SHP77 treated with DMSO at 0.1 percent for 48 hours (cell line): ENCODE data around the gene CFAP57.
"Not testable (repeated sequence)": the region's sequence is repeated elsewhere in the genome, so short reads cannot be mapped to it uniquely, and the experiment has no call there.

ENCODE experiments used
- DNase-seq: peaks from one replicate; lab custom pipeline; 2025; lab: John Stamatoyannopoulos, UW

Gene CFAP57

GRCh38 chr1:43174873-43175272 is 2.7 kb downstream of the CFAP57 start:
- no peak for DNase-seq

GRCh38 chr1:43177691-43178090 is 5.6 kb downstream of the CFAP57 start:
- DNase-seq, result no peak

DNA sequence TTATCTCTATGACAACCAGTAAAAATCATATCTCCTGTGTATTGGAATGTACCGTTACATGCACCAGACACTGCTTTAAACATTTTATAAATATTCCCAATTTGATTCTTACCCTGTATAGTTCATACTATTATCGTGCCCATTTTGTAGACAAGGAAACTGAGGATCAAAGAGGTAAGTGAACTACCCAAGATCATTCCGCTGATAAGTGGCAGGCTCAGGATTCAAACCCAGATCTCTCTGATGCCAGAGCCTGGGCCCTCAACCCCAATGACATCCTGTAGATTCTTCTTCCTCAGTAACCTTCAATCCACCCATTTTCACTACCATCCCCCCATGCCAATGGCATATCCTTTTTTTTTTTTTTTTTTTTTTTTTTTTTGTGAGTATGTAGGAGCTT is 12.3 kb downstream of the CFAP57 start:
- no peak for DNase-seq

DNA sequence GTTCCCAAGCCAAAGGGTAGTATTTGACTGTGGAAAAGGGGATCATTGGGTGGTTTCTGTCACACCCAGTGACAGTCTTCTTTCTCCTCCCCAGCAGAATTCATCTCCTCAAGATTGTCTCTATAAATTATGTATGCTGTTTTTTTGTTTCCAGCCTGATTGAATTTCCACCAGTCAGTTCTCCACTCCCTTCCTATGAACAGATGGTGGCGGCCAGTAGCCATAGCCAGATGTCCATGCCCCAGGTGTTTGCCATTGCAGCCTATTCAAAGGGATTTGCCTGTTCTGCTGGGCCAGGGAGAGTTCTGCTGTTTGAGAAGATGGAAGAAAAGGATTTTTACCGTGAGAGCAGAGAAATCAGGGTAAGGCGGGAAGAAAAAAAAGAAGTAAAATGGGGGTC is 12.9 kb downstream of the CFAP57 start:
- no peak for DNase-seq

DNA sequence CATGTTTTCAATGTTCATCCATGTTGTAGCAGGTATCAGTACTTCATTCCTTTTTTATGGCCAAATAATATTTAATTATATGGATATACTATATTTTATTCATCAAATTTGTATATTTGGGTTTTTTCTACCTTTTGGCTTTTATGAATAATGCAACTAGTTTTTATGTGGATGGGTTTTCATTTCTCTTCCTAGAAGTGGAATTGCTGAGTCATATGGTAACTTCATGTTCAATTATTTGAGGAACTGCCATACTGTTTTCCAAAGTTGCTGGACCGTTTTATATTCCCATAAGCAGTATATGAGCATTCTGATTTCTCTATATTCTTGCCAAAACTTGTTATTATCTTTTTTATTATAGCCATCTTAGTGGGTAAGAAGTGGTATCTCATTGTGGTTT is 16.0 kb downstream of the CFAP57 start:
- DNase-seq, result no peak

DNA sequence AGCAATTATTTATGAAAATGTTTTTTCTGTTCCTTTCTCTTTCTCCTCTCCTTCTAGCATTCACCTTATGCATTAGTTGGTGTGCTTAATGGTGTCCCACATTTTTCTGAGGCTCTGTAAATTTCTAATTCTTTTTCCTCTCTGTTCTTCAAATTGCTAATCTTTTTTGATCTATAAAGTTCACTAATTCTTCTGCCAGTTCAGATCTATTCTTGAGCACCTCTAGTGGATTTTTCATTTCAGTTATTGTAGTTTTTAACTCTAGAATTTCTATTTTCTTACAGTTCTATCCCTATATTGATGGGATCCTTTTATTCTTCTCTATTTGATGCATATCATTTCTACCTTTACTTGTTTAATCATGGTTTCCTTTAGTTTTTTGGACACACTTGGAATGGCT is 22.4 kb downstream of the CFAP57 start:
- DNase-seq, result no peak

DNA sequence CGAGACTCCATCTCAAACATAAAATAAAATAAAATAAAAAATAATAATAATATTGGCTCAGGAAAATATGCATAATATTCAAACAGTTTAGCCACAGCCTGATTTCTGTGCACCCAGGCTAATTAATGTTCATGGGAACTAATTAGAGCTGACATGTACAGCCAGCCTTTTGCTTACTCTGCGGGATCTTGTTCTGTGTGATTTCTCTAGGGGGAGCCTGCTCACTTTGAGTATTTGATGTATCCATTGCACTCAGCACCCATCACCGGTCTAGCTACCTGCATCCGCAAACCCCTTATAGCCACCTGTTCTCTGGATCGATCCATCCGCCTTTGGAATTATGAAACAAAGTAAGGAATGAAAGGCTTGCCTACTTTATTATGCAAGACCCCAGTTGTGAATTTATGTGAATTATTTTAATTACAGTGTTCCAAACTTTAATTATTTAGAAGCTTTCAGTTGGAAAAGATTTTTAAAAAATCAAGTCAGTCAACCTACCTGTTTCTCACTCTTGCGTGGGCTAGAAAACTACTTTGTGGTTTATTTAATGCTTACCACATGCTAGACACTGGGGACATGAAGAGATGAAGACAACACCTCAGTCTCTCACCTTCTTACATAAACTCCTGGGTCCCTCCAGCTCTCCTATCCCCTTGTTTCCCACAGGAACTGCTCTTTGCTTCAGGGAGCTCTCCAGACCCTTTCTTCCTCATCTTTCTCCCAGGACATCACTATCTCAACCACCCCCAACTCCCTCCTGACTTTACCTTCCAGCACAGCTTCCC is 25.4 kb downstream of the CFAP57 start:
- no peak for DNase-seq

- no peak for DNase-seq
These were observed 27.1 kb downstream of the CFAP57 start for GRCh38 chr1:43199093-43199726.

GRCh38 chr1:43203859-43204258 is 31.7 kb downstream of the CFAP57 start:
- no peak for DNase-seq

DNA sequence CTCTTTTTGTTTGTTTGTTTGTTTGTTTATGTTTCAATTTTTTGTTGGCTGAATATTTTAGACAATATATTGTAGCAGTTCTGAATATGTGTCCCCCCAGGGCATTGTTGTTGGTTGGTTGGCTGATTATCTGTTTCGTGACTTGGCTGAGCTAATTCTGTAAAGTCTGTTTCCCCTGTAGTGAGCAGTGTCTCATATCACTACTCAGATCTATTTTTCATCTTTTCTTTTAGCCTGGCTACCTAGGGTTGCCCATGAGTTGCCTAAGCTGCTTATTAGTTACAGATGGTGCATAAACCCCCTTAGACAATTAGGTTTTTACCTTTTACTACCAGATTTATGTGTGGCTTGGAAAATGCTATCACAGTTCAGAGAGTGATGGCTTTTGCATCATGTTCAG is 32.3 kb downstream of the CFAP57 start:
- DNase-seq, result no peak

DNA sequence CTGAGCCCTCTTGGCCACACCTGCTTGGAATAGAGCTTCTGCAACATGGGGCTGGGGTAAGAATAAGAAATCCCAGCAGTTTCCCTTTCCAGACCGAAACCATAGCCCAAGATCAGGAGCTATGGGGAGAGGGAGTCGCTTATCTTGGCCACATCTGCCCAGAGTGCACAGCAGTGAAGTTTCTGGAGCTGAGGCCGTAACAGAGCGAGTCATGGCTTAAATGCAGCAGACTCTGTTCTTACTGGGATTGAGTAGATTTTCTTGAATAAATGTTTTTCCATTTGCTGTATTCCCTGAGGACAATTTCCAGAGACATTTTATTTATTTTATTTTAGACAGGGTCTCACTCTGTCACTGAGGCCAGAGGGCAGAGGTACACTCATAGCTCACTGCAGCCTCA is 33.5 kb downstream of the CFAP57 start:
- DNase-seq, result no peak

DNA sequence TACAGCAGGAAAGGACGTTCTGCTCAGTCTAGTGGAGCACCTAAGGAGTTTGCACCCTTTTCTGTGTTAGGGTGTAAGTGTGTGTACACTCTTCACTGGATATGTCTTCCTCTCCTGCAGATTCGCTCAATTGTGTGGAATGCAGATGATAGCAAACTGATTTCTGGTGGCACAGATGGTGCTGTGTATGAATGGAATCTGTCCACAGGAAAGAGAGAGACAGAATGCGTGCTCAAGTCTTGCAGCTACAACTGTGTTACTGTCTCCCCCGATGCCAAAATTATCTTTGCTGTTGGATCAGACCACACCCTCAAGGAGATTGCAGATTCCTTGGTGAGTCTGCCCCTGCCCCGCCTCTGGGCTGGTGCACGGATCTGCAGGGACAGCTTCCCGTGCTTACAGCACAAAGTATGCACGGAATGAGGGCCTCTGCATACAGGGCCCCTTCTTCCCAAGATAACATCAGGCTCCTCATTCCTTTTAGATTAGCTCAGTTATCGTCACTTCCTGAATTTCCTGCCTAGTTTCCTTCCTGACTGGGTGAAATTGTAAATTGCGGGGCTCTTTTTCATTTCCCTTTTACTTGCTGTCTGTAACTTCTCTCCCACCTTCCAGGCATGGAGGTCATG is 34.6 kb downstream of the CFAP57 start:
- DNase-seq, result no peak

DNA sequence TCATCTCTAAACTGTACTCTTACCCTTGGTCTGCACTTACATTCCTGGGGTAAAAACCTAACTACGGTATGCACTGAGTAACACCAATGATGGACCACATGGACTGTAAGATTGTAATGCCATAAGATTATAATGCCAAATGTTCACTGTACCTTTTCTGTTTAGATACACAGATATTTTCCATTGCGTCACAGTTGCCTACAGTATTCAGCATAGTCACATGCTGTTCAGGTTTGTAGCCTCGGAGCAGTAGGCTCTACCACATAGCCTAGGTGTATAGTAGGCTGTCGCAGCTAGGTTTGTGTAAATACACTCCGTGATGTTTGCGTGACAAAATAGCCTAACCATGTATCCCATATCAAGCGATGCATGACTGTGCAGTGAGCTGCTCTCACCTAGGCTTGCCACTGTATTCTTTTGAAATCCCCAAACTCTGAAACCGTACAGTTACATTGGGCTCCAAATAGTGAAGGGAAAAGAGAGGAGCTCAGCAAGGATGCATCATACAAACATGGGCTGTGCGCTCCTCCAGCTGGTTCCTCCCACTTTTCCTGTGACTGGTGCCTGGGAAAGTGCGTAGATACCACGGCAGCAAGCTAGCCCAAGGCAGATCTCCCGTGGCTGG is 35.2 kb downstream of the CFAP57 start:
- no peak for DNase-seq

DNA sequence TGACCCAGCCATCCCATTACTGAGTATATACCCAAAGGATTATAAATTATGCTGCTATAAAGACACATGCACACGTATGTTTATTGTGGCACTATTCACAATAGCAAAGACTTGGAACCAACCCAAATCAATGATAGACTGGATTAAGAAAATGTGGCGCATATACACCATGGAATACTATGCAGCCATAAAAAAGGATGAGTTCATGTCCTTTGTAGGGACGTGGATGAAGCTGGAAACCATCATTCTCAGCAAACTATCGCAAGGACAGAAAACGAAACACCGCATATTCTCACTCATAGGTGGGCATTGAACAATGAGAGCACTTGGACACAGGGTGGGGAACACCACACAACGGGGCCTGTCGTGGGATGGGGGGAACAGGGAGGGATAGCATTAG is 36.1 kb downstream of the CFAP57 start:
- not testable (repeated sequence) for DNase-seq

DNA sequence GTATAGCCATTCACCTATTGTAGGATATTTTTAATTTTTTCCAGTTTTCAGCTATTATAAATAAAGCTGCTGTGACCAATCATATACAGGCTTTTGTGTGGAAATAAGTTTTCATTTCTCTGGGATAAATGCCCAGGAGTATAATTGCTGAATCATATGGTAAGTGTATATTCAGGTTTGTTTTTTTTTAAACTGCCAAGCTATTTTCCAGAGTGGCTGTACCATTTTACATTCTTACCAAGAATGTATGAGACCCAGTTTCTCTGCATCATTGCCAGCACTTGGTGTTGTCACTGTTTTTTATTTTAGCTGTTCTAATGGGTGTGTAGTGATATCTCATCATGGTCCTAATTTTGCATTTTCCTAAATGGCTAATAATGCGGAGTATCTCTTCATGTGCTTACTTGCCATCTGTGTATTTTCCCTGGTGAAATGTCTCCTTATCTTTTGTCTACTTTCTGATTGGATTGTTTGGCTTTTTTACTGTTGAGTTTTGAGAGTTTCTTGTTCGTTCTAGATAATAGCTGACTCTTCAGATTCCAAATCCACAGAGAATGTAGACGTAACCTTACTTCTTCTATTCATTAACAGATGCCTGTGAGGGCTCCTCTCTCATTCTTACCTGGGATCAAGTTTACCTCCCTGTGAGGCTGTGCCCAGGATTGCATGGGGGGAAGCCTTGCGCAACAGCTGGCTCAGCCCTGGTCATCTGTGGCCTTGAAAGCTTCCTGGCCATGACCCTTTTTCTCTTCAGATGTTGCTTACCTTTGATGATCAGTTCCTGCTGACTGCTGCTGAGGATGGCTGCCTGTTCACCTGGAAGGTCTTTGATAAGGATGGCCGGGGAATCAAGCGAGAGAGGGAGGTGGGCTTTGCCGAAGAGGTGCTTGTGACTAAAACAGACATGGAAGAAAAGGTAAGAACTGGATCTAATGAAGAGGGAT is 42.6 kb downstream of the CFAP57 start:
- DNase-seq, result no peak

DNA sequence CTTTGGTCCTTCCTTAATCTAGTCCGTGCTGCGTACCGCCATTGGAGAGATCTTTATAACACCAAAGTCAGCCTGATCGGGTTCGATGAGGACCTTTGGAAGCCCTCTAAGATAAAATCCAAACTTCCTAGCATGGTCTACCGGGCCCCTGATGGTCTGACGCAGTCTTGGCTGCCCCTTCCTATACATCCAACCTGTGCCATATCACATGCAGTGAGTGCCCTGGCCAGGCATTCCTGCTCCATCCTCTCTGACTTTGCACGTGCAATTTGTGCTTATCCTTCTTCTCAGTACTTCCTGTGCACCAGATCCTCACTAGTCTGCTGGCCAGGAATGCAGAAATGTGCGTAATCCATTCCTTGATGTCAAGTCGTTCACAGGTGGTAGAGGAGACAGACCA is 45.6 kb downstream of the CFAP57 start:
- no peak for DNase-seq

- DNase-seq, result no peak
These were observed 49.0 kb downstream of the CFAP57 start for GRCh38 chr1:43220905-43221778.

DNA sequence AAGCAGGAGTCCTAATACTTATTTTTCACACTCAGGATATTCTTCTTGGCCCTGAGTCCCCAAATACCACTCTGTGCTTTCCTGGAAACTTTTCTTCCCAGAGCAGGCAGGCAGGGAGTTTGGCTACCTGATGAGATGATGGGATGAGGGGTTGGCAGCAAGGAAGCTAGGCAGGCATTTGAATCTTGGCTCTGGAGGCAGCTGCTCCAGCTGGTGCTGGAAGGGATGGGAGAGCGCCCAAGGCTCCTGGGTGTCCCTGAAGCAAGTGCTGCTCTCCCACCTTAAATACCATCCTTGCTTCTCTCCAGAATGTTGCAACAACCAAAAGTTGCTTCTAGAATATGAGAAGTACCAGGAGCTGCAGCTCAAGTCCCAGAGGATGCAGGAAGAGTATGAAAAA is 49.7 kb downstream of the CFAP57 start:
- DNase-seq, result no peak

DNA sequence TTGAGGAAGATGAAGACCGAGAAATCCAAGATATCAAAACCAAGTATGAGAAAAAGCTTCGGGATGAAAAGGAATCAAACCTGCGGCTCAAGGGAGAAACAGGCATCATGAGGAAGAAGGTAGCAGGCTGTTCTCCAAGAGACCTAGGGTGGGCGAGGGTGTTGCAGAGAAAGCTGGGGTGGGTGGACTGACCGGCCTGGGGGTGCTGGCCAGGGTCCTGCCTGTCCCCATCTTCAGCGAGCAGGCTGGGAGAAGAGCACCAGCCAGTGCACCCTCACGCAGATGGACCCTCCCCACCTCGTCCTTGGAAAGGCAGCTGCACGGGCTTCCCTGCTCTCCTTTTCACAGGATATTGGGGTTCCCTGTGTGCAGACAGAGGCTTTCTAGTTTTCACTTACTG is 50.7 kb downstream of the CFAP57 start:
- DNase-seq, result no peak

GRCh38 chr1:43225168-43225567 is 53.0 kb downstream of the CFAP57 start:
- no peak for DNase-seq
